GM18520 (cell line): ENCODE measurements around the gene E2F2.

Experiments used
- ATAC-seq: cut with Tn5 transposase; IDR thresholded peaks from one replicate; pipeline ENCODE4 v1.9.1; 2021; ENCODE audit not compliant: unreplicated experiment

E2F2 gene

DNA sequence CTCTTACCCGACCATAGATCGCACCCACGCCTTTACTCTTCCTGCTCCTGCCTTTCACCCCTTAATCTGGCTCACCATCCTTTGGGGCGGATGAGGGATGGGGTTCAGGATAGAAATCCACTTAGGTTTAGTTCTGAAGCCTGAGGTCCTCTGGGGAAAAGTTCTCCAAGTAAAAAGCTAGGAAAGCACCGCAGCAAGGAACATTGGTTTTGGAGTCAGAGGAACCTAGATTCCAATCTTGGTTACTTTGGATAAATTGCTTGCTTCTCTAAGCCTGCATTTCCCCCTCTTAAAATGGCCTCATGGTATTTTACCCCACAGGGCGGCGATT, 46.1 kb downstream of the E2F2 start:
- ATAC-seq, result no peak

DNA sequence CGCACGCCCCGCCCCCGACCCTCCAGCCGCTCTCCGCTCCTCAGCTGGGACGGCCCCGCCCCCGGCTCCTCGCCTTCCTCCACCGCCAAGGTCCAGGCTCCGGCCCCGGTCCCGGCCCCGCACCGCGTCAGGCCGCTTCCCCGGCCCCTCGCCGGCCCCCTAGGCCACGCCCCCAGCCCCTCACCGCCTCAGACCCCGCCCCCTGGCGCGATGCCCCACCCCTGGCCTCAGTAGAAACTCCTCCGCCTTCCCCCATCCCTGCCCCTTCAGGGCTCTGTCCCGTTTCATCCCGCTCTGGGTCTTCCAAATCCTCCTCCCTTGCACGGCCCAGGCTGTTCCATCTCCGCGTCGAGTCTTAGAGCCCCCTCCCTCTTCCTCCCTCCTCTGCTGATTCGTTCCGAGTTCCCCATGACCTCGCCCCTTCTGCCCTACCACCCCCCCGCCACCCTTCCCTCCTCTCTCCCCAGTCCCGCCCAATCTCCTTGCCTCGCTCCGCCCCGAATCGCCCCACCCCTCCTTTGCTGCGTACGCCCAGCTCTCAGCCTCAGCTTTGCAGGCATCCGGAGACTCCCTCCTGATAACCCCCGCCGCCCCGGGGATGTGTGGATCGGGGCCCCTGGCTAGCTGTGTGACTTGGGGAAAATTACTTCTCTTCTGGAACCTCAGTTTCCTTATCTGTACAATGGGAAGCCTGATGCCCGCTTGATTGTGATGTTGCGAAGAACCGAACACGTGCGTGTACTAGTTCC, 46.6 kb downstream of the E2F2 start:
- ATAC-seq, result no peak

DNA sequence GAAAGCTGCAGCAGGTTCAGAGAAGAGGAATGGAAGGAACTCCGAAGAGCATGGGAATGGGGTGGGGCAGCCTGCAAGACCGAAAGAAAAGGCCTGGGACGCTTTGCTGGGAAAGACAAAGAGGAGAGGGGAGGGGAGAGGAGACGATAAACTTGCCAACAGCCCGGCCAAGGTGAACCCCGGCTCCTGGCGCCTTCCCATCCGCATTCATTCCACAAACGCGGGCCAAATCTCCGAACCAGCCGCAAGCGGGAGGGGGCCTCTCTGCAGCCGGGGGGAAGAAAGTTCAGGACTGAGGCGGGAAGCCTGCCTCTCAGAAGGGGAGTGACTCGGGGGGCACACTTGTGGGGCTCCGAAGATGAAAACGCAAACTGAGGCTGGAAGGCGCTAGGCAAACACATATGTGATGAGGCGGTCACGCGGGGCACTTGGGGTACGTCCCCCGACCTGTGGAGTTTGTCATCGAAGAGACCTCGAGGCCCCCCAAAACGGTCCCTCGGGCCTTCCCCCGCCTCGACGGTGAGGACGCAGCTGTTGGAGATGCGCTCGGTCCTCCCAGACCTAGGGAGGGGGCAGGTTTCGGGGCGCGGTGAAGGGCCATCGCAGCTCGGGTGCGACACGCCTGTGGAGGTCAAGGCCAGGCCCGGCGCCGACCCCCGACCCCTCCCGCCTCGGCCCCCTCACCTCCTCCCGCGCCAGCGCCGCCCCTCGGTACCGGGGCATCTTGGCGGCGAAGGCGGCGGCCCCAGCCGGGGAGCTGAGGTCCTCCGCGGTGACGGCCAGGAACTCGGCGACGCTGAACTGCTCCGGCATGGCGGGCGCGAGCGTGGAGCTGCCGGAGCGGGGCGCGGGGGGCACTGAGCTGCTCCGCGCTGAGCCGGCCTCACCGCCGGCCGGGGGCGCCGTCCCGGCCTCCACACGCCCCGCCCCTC, 47.4 kb downstream of the E2F2 start, which contains the start of gene ASAP3:
Gene ASAP3 (minus strand): TSS at position 859 of the 932 bp plus-strand sequence. CDS start 46 bp downstream, at position 813.
- no peak for ATAC-seq

DNA sequence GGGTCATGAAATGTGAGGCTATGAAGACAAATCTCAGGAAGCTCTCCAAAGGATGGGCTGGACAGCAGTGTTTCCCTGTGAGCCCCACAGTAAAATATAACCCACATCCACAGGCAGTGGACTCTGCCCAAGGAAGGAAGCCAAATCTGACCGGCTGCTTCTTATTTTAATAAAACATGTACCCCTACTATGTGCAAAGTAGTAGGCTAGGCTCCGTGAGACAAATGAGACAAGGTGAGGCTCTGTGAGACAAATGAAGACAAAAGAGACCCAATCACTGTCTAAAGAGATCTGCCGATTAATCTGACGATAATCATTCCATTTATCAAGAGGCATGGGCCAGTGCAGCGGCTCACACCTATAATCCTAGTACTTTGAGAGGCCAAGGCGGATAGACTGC, 49.1 kb downstream of the E2F2 start:
- ATAC-seq, result no peak

DNA sequence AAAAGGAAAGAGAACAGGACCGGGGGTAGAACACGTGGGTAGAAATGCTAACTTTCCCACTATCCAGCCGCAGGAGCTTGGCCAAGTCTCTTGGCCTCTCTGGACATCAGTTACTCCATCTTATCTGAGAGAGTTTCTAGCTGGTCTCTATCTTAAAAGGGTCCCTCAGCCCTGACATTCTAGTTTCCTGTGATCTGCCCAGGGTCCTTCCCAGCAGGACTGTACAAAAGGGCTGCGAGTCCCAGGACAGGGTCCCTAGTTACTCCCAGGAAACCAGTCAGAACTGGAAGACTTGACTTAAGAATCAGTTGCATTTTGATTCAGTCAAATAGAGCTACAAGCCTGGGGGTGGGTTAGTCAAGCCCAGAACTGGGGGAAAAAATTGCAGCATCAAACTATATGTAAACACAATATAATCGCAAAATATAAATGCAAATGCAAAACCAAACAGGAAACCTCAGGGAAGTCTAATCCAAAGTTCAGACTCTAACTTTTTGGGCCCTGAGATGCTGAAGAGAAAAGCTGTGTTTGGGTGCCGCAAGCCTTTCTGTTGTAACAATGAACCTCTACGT, 49.9 kb downstream of the E2F2 start:
- ATAC-seq, result no peak

GRCh38 chr1:23480187-23481025, 50.6 kb downstream of the E2F2 start:
- ATAC-seq, result no peak

- no peak for ATAC-seq
These were observed 51.4 kb downstream of the E2F2 start for GRCh38 chr1:23479666-23479941.

GRCh38 chr1:23478896-23479665, 52.0 kb downstream of the E2F2 start:
- no peak for ATAC-seq

GRCh38 chr1:23477359-23478144, 53.5 kb downstream of the E2F2 start:
- no peak for ATAC-seq

DNA sequence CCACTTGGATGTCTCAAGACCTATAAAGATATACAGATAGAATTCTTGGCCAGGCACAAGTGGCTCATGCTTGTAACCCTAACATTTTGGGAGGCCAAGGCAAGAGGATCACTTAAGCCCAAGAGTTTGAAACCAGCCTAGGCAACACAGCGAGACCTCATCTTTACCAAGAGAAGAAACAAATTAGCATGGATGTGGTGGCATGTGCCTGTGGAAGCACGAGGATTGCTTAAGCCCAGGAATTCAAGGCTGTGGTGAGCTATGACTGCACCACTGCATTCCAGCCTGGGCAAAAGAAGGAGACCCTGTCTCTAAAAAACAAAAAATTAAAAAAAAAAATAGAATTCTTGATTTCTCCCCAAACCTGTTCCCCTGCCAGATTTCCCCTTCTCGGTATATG, 55.4 kb downstream of the E2F2 start:
- no peak for ATAC-seq

GRCh38 chr1:23475134-23475628, 55.9 kb downstream of the E2F2 start:
- no peak for ATAC-seq

- no peak for ATAC-seq
These were observed 57.8 kb downstream of the E2F2 start for GRCh38 chr1:23473037-23473800.

DNA sequence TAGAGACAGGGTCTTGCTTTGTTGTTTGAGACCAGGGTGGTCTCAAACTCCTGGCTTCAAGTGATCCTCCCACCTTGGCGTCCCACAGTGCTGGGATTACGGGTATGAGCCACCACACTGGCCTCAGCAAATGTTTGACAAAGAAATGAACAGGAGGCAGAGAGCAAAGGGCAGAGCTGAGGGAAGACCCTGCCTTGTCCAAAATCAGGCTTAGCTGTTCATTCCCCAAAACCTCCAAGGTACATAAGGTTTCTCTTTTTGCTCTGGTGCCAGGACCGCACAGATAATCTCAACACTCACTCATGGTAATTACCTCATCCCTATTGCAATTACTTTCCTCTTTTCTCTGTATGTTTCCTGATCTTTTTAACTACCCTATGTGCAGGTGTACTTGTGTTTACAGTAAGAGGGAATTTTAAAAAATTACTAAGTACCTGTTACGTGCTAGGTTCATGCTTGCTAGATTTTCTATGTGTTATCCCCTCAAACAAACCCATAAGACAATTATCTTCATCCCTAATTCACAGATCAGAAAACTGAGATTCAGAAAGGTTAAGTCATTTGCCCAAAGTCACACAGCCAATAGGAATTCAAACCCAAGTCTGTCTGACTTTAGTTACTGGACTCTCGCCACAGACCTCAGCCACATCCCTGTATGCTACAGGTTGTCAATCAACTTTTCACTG, 58.5 kb downstream of the E2F2 start:
- ATAC-seq, result no peak

DNA sequence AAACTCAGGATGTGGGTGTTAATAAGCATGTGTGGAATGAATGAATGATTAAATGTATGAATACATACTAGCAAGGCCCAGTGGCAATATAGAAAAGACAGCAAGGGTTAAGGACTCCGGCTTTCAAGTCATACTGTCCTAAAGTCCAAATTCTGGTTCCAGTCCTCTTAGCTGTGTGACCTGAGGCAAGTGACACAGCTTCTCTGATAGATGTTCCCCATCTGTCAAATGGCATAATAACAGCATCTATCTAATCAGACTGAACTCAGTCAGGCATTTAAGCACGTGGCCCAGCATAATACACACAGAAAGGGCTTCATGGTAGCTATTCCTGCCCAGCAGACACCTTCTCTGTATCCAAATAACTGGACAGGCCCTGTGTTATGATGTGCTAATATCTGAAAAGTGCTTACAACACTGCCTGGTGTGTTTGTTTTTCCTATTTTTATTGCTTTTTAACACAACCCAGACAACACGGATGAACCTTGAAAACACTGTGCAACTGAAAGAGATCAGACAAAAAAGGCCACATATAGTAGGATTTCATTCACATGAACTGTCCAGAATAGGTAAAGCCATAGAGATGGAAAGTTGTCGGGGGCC, 59.5 kb downstream of the E2F2 start:
- no peak for ATAC-seq

DNA sequence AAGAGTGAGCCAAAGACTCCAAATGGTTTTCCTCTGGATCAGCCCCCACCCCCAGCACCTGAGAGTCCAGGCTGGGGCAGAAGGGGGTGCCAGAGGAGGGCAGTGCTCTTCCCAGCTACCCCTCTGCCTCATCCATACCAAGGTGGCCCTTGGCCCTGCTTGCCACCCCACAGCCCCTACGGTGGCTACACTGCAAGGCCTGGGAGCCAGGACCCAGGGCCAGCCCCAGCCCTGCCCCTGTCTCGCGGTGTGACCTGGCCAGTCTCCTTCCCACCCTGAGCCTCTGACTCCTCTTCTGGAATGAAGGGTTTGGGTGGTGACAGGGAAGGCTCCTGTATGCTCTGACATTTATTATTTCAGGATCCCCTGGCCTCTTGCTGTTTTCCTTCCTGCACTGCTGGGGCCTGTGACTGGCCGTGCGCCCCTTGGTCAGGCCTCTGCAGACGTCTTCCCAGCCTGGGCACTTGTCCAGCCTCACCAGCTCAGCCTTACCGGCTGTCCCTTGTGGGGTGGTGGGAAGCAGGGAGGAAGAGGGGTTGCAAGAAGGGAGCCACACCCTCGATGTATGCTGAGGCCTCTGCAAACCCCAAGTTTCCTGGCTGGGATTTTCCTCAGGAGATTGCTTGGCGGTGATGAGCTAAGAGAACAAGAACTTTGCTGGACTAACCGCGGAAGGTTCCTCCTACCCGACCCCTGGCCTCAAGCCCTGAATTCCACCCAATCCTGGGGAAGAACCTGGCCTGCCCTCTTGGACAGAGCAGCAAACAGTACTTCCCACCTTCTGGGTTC, 60.6 kb downstream of the E2F2 start:
- ATAC-seq, result no peak

DNA sequence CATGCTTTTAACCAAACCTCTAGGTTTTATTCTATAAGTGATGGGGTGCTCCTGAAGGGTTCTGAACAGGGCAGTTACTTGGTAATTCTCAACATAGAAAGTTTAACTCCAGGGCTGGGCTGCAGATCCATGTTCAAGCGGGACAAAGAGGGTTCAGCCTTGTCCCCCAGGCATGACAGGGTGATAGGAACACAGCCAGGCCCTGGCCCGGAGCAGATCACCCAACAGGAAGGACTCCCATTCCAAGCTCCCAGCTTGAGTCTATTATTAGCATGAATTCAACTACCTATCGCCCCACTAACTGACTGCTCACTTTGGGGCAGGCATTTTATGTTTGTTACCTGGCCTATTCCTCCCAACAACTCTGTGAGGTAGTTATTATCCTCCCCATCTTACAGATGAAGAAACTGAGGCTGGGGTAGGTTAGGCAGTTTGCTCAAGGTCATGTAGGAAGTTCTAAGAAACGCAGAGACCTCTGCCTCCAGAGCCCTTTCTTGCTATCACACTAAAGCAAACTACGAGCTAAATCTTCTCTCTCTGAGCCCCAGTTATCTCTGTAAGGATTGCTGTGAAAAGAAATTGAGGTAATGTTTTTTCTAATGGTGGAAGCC, 61.6 kb downstream of the E2F2 start:
- ATAC-seq, result no peak
